T47D (cell line): Measurements from ENCODE around the gene ITPR1.

ENCODE experiments used
- DNase-seq, 2 experiments: peaks; one replicate each; pipeline versions ENCODE4 v3.0.0 to v3.0.0-alpha.2; 2011 to 2012; ENCODE audit warnings: low read depth in 1 of 2, low spot score in 1 of 2
- JUND ChIP-seq: IDR thresholded peaks from 2 replicates; pipeline ENCODE4 v1.6.1; 2012; ENCODE audit warnings: low read depth
- in situ Hi-C: cut with HindIII; loops from 2 replicates; pipeline ENCODE4 v1.10.0; 2016; ENCODE audit warnings: low sequenced_read_pairs, low pct_unique_long_range_greater_than_20kb

The ITPR1 gene

GRCh38 chr3:4517643-4518311 lies 24.6 kb downstream of the ITPR1 start:
- TF ChIP-seq JUND = no peak
- in situ Hi-C loops = no loop called here
- no peak for DNase-seq

DNA sequence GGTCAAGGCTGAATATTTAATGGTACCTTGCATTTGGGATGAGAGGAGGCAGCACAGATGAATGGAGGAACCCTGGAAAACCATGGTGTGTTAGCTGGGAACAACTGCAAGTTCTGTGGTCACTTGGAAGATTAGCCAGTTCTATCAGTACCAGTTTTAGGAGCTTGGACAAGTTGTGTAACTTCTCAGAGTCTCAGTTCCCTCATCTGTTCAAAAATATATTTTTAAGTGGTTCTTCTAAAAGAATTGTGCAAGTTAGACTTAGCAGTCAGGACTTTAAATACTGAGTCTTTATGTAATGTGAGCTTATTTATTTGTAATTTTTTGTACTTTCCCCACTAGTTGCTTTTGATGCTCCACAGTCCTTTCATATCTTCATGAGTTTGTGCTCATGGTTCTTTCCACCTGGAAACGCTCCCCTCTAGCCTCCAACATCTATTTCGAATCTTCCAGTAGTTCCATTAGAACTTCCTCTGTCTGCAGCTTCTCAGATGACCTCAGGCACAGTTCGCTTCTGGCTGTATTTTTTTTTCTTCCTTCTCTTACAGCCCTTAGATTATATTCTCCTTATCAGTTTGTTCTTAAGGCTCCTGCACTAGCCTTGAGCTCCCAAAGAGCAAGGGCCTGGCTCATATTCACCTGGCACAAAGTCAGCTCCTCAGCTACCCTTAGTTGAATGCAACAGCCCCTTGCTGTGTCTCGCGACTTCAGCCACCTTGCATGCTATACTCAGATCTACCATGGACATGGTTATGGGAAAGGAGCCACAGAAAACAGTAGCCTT lies 27.1 kb downstream of the ITPR1 start:
- TF ChIP-seq JUND = no peak
- in situ Hi-C loops = no loop called here
- DNase-seq = no peak

DNA sequence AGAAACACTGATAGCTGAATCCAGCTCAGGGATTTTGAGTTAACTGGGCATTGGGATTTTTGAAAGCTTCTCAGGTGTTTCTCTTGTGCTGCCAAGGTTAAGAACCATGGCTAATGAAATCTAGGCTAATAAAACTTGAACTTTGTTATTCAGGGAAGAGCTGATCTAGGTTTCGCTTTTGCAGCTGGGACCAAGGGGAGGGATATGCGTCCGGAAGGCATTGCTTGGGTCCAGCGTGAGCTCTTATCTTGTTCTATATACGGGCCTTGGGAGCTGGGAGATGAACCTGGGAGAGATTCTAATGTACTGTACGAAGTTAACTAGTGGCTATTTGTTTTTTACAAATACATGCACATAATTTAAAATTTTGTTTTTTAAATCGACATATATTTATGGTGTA lies 29.8 kb downstream of the ITPR1 start:
- no peak for TF ChIP-seq JUND
- no peak for DNase-seq
- in situ Hi-C loops = no loop called here

DNA sequence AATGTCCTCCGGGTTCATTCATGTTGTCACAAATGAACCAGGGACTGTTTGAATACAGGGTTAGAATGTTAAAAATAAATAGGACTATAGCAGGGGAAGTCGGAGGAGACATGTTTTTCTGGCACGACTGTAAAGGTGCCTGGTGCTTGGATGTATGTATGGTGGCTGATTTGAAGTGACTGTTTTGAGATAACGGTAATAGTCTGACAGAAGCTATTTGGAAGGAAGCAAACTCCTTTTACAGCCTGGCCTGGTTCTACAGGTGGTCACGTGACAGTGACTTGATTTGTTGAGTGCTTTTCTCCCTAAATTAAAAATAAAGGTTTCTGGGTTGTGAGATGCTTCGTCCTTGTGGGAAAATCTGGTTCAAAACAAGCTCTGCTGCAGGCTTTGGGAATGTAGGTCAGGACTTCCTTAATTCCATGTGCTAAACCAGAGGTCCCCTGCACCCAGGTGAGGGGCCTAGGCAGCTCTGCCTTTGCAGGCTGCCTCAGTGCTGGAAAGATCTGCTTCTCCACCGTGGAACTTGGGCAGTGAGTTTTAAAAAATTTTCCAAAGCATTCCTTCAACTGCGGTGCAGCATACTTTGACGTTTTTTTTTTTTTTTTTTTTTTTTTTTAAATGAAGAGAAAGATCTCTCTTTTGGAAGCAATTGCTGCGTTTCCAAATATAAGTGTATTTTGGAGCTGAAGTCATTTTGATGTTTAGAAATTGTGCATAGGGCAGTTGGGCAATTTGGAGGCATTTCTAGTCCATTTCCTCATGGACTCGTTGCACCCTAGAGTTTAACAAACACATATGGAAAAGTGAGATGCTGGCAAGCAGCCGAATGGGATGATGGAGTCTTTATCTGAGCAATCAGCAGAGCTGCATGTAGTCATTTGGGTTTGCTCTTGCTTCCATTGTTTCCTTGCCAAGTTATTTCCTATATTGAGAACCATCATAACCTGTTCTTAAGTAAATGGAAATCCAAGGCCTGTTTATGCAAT lies 30.9 kb downstream of the ITPR1 start:
- peak; percentile 35 to 94 for DNase-seq

GRCh38 chr3:4525560-4526223 lies 32.5 kb downstream of the ITPR1 start:
- DNase-seq = no peak
- TF ChIP-seq JUND = no peak
- in situ Hi-C loops = no loop called here

More for the DNA sequence above, 30.9 kb downstream of the ITPR1 start:
- in situ Hi-C loops = no loop called here
- TF ChIP-seq JUND = no peak; the same call in 1 of the 2 replicates

DNA sequence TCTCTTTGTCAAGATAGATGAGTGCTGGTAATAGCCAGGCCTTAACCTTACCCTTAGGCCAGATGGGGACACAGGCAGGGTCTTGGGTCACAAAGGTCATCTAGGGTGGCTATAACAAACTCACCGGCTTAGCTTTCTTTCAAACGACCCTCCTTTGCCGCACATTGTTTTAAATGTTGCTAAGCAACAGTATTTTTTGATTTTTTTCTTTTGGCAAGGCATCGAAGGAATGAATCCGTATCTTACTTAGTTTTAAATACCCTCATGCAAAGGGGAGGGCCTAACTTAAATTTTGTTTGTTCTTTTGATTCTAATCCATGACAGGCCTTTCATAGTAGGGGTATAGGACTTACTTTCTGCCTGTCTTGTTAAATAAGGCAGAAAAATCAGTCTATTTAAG lies 35.2 kb downstream of the ITPR1 start:
- in situ Hi-C loops = no loop called here
- no peak for DNase-seq
- TF ChIP-seq JUND = no peak

GRCh38 chr3:4528819-4529600 lies 35.9 kb downstream of the ITPR1 start:
- DNase-seq = no peak
- no peak for TF ChIP-seq JUND
- in situ Hi-C loops = no loop called here

DNA sequence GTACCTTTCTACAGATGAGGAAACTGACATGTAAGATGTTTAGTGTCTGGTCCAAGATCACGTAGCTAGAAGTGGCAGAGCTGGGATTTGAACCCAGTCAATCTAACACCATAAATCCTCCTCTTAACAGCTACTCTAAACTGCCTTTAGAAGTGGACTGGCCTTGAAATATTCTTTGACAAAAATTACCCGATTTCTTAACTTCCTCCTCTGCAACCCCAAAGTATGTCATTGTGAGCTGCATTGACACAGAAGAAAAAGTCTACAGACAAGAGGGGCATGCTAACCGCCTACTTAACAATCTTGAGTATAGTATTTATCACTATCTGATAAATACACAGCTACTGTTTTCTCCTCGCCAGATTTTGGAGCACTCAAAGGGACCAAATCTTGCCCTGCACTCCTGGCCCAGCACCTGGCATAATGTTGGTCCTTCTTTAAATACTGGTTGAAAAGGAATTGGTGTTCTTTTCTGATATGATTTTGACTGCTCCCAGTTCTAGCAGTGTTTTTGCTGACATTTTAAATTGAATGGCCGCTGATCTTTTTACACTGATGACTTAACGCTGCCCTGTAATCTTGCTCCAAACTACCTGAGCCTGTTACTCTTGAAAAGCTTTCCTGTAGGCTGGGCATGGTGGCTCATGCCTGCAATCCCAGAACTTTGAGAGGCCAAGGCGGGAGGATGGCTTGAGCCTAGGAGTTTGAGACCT lies 36.9 kb downstream of the ITPR1 start:
- DNase-seq = no peak
- TF ChIP-seq JUND = no peak
- in situ Hi-C loops = no loop called here

GRCh38 chr3:4531478-4532025 lies 38.4 kb downstream of the ITPR1 start:
- in situ Hi-C loops = no loop called here
- no peak for TF ChIP-seq JUND
- DNase-seq = peak in 1 of 2 experiments; percentile 35

DNA sequence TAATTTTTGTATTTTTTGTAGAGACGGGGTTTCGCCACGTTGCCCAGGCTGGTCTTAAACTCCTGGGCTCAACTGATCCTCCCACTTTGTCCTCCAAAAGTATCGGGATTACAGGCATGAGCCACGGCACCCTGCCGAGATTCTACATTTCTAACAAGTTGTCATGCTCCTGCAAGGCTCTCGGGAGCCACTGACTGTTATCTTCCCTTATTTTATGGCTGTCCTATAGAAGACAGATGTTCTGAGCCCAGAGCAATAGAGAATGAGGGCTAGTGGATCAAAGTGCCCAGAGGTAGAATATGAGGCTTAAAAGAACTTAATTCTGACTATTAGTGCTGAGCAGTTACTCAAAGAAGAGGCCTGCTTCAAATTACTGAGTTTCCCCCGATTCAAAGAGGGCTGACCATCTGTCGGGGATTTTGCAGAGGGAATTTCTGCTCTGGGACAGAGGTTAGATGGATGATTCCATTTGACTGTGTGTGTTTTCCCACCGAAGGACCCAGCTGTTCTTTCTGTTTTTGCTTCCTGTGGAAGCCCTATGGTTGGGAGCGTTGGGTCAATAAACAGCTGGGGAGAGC lies 39.5 kb downstream of the ITPR1 start:
- no peak for TF ChIP-seq JUND
- no peak for DNase-seq
- in situ Hi-C loops = no loop called here
